LNCaP clone FGC (cell line): ENCODE measurements around the gene PEX14.

Source experiments
- DNase-seq: peaks from one replicate; pipeline ENCODE4 v3.0.0-alpha.2; 2011; ENCODE audit warnings: low read depth
- H3K4me3 ChIP-seq: 2 replicates; pipeline ENCODE4 v1.5.1; 2011; ENCODE audit warnings: mild to moderate bottlenecking, low read depth, low read length, control low read depth
- TF ChIP-seq, protein P1 (sequence below): IDR thresholded peaks from 2 replicates; pipeline ENCODE4 v1.5.1; 2012; ENCODE audit warnings: mild to moderate bottlenecking; ENCODE audit not compliant: control insufficient read depth, insufficient read depth; ENCODE audit errors: extremely low read depth

The PEX14 gene

DNA sequence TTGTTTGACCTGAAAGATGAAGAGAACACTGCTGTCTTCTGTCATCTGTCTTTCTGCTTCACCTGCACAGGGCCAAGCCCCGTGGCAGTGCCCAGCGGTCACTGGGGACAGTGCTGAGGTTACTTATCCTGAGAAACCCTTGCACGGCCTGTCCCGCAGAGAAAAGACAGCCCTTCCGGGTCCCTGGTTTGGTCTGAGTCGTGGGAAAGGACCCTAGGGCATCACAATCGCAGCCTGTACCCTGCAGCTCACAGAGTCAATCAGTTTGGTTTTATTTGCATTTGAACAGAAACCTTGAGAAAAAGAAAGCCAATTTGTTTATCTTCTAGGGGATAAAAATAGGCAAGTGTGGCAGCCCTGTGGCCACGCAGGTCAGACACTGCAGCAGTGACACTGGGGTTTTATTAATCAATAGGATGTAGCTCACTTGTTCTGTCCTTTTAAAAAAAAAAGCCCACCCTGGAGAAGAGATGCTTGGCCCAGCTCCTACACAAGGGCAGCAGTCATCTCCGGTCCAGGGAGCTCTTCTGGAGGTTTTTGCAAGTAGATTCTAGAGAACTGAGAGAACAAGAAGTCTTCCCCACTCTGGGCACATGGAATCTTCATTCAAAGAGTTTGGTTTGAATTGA lies 120.0 kb downstream of the PEX14 start:
- DNase-seq = no peak
- no peak overlapping the region for H3K4me3 ChIP-seq
- TF ChIP-seq, protein P1, sequence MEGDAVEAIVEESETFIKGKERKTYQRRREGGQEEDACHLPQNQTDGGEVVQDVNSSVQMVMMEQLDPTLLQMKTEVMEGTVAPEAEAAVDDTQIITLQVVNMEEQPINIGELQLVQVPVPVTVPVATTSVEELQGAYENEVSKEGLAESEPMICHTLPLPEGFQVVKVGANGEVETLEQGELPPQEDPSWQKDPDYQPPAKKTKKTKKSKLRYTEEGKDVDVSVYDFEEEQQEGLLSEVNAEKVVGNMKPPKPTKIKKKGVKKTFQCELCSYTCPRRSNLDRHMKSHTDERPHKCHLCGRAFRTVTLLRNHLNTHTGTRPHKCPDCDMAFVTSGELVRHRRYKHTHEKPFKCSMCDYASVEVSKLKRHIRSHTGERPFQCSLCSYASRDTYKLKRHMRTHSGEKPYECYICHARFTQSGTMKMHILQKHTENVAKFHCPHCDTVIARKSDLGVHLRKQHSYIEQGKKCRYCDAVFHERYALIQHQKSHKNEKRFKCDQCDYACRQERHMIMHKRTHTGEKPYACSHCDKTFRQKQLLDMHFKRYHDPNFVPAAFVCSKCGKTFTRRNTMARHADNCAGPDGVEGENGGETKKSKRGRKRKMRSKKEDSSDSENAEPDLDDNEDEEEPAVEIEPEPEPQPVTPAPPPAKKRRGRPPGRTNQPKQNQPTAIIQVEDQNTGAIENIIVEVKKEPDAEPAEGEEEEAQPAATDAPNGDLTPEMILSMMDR = no peak

DNA sequence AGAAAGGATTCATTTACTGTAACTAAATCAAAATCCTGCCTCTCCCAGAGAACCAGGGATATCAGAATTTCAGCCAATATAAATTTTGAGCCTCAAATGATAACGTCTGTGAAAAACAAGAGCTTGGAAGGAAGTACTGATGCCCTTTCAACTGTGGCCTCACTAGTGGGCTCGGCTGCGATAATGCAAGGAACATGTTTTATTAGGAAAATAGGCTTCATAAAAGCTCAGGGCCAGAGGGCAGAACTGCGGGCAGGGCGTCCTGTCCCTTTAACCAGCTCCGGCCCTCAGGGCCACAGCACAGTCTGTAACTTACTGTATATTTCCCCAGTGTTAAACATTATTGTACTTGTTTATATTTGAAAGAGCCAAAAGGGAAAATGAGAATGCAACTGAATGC lies 122.0 kb downstream of the PEX14 start:
- TF ChIP-seq, protein P1 = no peak
- DNase-seq = no peak
- no peak overlapping the region for H3K4me3 ChIP-seq

DNA sequence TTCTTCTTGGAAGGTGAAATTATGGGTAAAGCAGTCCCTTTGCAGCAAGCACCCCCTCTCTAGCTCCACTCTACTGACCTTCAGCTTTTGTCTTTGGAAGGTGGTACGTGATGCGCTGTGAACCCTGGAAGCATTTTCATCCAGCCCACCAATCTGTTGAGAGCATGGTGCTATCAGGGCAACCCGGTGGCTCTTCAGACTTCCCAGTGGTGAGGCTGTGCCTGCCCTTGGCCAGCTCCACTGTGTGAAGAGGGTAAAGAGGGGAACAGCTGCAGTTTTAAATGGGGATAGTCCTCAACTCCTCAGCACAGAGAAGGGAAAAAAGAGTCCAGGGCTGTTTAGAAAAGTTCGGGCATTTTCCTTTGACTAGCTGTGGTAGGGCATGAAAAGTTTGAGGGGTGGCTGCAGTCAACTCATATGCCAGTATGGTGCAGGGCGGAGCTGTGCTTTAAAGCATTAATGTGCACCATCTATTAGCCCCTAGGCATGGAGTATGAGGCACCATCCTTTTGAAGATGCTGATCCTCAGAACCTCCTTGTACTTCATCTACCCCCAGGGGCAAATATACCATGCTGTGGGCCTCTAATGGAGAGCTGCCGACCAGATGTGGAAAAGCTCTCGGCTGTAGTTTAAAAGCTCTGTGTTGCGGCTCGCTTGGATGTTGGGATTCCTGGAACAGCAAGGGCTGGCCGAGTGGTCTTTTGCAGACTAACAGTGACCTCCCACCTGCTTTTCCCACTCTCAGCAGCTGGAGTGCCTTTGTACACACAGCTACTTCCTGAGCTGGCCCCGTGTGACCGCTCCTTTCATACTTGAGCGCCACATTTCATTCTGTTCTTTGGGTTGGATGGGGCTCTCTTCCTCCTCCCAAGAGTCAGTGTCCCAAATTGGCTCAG lies 123.0 kb downstream of the PEX14 start:
- TF ChIP-seq, protein P1 = no peak
- no peak for DNase-seq
- H3K4me3 ChIP-seq = no peak overlapping the region

DNA sequence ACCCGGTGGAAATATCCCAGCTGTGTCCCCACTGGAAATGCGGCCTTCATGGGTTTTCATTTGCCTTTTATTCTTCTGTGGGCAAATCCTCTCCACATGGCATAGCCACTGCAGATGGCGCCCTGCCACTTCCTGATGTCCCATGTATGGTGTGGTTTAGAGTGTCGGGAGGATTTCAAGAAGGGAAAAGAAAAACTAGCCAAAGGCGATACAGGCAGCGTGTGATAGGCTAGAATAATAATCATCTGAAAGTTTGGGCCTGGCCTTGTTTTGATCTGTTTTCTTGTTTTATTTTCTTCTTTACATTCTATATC lies 123.6 kb downstream of the PEX14 start:
- TF ChIP-seq, protein P1 = no peak
- no peak overlapping the region for H3K4me3 ChIP-seq
- DNase-seq = no peak

DNA sequence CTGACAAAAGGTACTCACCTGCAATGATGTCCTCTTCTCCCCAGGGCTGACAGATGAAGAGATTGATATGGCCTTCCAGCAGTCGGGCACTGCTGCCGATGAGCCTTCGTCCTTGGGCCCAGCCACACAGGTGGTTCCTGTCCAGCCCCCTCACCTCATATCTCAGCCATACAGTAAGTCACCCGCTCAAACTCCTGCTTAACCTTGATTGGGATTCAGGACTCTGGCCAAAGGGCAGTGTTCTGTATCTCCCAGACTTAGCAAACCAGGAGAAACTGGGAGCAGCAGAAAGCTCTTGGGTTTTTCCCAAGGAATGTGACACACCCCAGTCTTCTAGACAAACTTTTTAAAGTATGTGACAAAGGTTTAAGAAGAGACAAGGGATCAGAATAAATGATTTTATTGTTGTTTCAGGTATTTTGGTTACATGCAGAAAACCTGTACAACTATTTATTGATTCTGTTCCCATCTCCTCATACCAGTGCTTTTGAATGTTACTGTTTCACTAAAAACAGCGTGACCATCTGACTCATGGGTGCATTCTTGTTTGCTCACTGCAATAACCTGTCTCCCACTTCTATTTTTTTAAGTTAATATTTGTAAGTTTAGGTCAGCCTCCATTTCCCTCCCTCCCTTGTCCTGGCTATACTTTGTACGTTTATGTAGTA lies 124.6 kb downstream of the PEX14 start:
- DNase-seq = no peak
- H3K4me3 ChIP-seq = no peak overlapping the region
- TF ChIP-seq, protein P1 = no peak

DNA sequence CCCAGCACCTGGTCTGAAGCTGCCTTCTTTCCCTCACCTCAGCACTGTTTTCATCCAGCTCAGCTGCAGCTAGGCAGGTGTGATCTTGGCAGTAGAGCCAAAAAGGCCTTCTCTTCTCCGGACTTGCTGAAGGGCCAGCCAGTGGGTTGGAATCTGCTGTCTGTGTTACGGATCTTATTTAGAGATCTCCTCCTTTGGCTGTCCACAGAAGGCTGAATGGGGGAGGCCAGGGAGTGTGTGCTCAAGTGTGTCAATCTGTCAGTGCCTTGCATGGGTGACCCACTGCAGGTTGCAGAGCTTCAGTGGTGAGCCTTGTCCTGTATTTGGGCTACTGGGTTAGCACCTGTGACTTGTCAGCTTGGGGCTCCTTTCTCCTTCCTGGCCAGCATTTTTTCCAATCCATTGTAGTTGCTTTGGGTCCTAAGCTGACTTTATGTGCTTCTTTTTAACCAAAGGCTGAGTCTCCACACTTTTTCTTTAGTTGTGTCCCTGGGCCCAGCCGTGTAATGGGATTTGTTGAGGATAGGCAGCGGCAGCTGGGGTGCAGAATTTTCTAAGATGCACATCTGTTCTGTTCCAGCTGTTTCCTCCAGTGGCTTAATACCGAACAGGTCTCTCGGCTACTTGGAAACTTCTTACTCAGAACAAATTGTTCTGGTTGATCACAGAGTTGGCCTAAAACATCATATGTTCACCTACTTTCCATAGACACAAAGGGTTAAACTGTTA lies 126.8 kb downstream of the PEX14 start:
- no peak overlapping the region for H3K4me3 ChIP-seq
- no peak for DNase-seq
- TF ChIP-seq, protein P1 = no peak
